ENCODE results near the gene MYO1A. TPM values are rescaled to one million over a fixed set of nuclear protein-coding genes. Genes with fewer than 3 reads are reported as not detected.

Gene MYO1A
- polyA plus RNA-seq, 1 of the 3 experiments (the other 2 are of a cell fraction): not detected

DNA sequence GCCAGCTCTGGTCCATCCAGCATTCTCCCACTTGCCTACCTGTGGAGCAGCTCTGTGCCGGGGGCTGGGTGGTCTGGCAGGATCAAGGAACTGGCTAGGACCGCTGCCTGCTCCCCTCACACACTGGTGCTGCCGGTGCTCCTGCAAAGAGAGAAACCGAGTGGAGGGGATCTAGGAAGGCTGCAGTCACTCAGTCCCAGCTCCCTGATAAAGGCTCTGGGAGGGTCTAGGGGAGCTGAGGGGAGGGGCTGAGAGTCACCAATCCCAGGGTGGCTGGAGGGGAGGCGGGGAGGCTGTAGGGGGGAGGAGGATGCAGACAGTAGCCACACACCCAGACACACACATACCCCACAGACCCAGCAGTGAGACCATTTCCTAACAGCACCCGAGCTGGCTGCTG, 33.6 kb downstream of the MYO1A start, which contains the start of gene TAC3:
TSS of gene TAC3 (minus strand) at position 182 of the 400 bp plus-strand sequence. CDS start 732 bp downstream, outside the sequence.
- H3K27ac ChIP-seq (ENCODE audit: low read depth in 2 of 2, low read length in 1 of 2): no peak within 1 kb of the TSS
- H3K36me3 ChIP-seq (replicated peaks in 1 of 2; ENCODE audit: control insufficient read depth in 1 of 2, insufficient read depth in 2 of 2, low read length in 1 of 2): no peaks in the 10 kb centered on the region
- no peak within 1 kb of the TSS for H2AFZ ChIP-seq (ENCODE audit: low read depth)
- H3K4me1 ChIP-seq (ENCODE audit: control insufficient read depth in 1 of 2, insufficient read depth in 2 of 2, low read depth in 1 of 2, low read length in 1 of 2): peaks cover 0 to 5% of the 10 kb centered on the region in 2 experiments; a peak in 1 of 4 replicates
- POLR2A ChIA-PET: interaction anchor here (1.1 kb wide), 1 partner anchor 11 kb away, joined by 3 read pairs; no protein-coding TSS in a partner anchor
- no peak within 1 kb of the TSS for H3K9ac ChIP-seq
- H3F3A ChIP-seq (replicated peaks; ENCODE audit: insufficient read depth): no peaks in the 10 kb centered on the region
- H3K4me3 ChIP-seq (ENCODE audit: low read depth in 2 of 2, low read length in 1 of 2): no peak within 1 kb of the TSS
- H3K9me3 ChIP-seq: no peaks in the 10 kb centered on the region
- CTCF ChIA-PET: interaction anchor here (0.8 to 10.1 kb wide), 10 partner anchors 11 to 95 kb away, joined by 4 to 110 read pairs (median 10); partner anchors contain the start of genes STAT6 and ZBTB39
- peak; percentile 58 for DNase-seq
- H4K20me1 ChIP-seq (ENCODE audit: insufficient read depth): no peaks in the 10 kb centered on the region
- H3K27me3 ChIP-seq (ENCODE audit: insufficient read depth): peaks cover 38% of the 10 kb centered on the region
- WGBS (ENCODE audit: low lambda C conversion rate): 52% methylated on average over 6 of the region's 6 CpGs
- H3K9me2 ChIP-seq: no peaks in the 10 kb centered on the region
- TF ChIP-seq SMC3 (IDR thresholded peaks at IDR 0.05; ENCODE audit: low read depth, low read length) (no peak), USF1 (IDR thresholded peaks at IDR 0.05; ENCODE audit: borderline replicate concordance, low read depth) (no peak)
- no peak within 1 kb of the TSS for H3K4me2 ChIP-seq
- no peaks in the 10 kb centered on the region for H3K79me2 ChIP-seq (ENCODE audit: insufficient read depth)

DNA sequence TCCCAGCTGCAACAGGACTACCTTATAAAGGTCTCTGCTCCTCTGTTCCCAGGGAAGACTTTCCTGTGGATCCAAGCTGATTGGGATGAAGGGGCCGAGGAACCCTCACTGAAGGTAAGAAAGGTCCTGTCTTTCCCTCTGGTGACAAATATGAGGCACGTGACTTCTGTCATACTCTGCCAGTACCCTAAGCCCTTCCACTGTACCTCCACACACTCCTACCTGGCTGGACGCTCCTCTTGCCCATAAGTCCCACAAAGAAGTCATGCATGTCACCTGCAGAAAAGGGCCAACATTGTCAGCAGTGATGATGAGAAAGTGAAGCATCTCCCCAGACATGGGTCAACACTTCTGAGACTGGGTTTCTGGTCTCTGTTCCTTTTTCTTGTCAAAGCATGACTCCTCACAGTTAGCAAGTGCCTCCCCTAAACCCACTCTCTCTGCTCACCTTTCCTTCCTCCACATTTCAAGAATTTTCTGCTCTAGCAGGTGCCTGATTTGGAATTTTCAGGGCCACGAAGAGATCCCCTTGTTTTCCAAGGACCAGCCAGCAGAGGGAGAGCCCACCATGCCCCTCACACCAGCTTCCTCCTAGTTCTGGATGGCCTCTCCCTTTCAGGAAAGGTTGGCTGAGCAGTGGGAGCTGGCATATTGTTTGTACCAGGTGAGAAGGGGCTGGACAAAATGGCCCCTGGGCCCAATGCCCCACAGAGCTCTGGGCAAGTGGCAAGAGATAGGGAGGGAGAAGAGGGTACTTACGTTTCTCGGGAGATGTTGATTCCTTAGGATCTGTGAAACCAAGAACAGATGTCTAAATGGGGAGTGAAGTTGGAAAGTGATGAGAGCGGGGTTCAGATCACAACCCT, 37.1 kb downstream of the MYO1A start:
- H3K27me3 ChIP-seq (ENCODE audit: insufficient read depth): peaks cover 38% of the 10 kb centered on the region
- H3K9me2 ChIP-seq: no peaks in the 10 kb centered on the region

DNA sequence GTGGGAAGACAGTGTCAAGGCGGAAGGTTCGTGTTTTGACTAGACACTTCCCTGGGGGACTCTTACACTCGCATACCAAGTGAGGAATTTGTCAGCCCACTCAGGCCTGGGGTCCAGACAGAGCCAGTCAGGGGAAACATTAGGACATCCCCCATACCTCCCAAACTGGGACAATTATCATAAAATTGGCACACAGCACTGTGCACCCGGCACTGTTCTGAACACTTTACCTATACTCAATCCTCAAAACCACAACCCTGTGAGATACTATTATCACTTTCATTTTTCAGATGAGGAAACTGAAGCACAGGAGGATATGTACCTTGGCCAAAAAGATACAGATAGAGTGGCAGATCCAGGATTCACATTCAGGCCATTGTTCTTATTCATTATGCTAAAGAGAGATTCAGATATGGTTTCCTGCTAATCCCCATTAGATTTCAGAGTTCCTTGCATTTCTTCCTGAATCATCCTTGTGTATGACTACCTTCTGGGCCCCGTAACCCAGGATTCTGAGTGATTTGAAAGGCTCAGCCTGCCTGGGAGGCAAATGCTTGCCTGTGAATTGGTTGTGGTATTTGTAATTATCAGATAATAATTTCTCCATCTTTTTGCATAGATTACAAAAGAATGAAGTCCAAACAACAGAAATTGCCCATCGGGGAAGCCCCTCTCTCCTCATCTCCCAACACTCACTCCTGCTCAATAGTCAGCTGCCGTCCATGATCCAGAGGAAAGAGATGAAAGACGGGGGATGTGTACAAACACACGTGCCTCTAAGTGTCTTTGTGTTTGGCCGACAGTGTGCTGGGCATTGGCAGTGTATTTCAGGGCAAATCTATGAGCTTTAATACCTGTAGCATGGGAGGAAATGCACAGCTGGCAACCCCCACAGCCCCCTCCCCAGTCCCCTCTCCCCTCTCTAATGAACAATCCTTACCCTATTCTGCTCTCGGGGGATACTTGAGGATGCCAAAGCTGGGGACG, 38.2 kb downstream of the MYO1A start:
- no peak for DNase-seq
- no peak overlapping the region for H3K4me3 ChIP-seq (ENCODE audit: low read depth in 2 of 2, low read length in 1 of 2)
- WGBS (ENCODE audit: low lambda C conversion rate): 68% methylated on average over 12 of the region's 12 CpGs
- peaks cover 0 to 11% of the 10 kb centered on the region in 2 experiments; a peak in 1 of 4 replicates for H3K4me1 ChIP-seq (ENCODE audit: control insufficient read depth in 1 of 2, insufficient read depth in 2 of 2, low read depth in 1 of 2, low read length in 1 of 2)
- no peak overlapping the region for H3K9ac ChIP-seq
- peaks cover 38% of the 10 kb centered on the region for H3K27me3 ChIP-seq (ENCODE audit: insufficient read depth)
- no peaks in the 10 kb centered on the region for H3K79me2 ChIP-seq (ENCODE audit: insufficient read depth)
- H3K4me2 ChIP-seq: no peak overlapping the region
- no peak overlapping the region for H2AFZ ChIP-seq (ENCODE audit: low read depth)
- no peaks in the 10 kb centered on the region for H3K9me3 ChIP-seq
- no peak overlapping the region for H3K27ac ChIP-seq (ENCODE audit: low read depth in 2 of 2, low read length in 1 of 2)
- ChIA-PET POLR2A (no interaction called here), CTCF (interaction anchor here (0.9 to 15.0 kb wide), 11 partner anchors 8 to 100 kb away, joined by 3 to 257 read pairs (median 5); partner anchors contain the start of gene STAT6)
- no peaks in the 10 kb centered on the region for H4K20me1 ChIP-seq (ENCODE audit: insufficient read depth)
- no peaks in the 10 kb centered on the region for H3K36me3 ChIP-seq (replicated peaks in 1 of 2; ENCODE audit: control insufficient read depth in 1 of 2, insufficient read depth in 2 of 2, low read length in 1 of 2)
- H3K9me2 ChIP-seq: no peaks in the 10 kb centered on the region
- H3F3A ChIP-seq (replicated peaks; ENCODE audit: insufficient read depth): no peaks in the 10 kb centered on the region
- no peak for TF ChIP-seq ZBTB33 (IDR thresholded peaks at IDR 0.05; ENCODE audit: borderline replicate concordance, low read depth)
- TF ChIP-seq RFX5 (IDR thresholded peaks at IDR 0.05; ENCODE audit: low read length): no peak
- TF ChIP-seq, protein P1, sequence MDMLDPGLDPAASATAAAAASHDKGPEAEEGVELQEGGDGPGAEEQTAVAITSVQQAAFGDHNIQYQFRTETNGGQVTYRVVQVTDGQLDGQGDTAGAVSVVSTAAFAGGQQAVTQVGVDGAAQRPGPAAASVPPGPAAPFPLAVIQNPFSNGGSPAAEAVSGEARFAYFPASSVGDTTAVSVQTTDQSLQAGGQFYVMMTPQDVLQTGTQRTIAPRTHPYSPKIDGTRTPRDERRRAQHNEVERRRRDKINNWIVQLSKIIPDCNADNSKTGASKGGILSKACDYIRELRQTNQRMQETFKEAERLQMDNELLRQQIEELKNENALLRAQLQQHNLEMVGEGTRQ (IDR thresholded peaks at IDR 0.05; ENCODE audit: borderline replicate concordance, low read depth, low read length): no peak
- no peak for TF ChIP-seq NRF1 (IDR thresholded peaks at IDR 0.05; ENCODE audit: low read depth, low read length)
- no peak for TF ChIP-seq MEF2A (IDR thresholded peaks at IDR 0.05; ENCODE audit: borderline replicate concordance, low read depth)
- TF ChIP-seq EZH2phosphoT487 (IDR thresholded peaks at IDR 0.05; ENCODE audit: borderline replicate concordance, low read depth): no peak
- TF ChIP-seq JUND (IDR thresholded peaks at IDR 0.05): no peak
- TF ChIP-seq, protein P2, sequence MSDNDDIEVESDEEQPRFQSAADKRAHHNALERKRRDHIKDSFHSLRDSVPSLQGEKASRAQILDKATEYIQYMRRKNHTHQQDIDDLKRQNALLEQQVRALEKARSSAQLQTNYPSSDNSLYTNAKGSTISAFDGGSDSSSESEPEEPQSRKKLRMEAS (IDR thresholded peaks at IDR 0.05; ENCODE audit: low read depth): no peak
- no peak for TF ChIP-seq SIN3A (IDR thresholded peaks at IDR 0.05; ENCODE audit: borderline replicate concordance, low read depth, low read length)
- no peak for TF ChIP-seq TCF12 (IDR thresholded peaks at IDR 0.05)

More for the DNA sequence above, 37.1 kb downstream of the MYO1A start:
- H3K4me3 ChIP-seq (ENCODE audit: low read depth in 2 of 2, low read length in 1 of 2): no peak overlapping the region
- no peak overlapping the region for H3K27ac ChIP-seq (ENCODE audit: low read depth in 2 of 2, low read length in 1 of 2)
- POLR2A ChIA-PET: interaction anchor here (0.6 kb wide), 1 partner anchor 49 kb away, joined by 3 read pairs; no protein-coding TSS in a partner anchor
- CTCF ChIA-PET: interaction anchor here (0.6 to 15.0 kb wide), 10 partner anchors 9 to 99 kb away, joined by 3 to 257 read pairs (median 4); partner anchors contain the start of gene STAT6
- H3F3A ChIP-seq (replicated peaks; ENCODE audit: insufficient read depth): no peaks in the 10 kb centered on the region
- H3K36me3 ChIP-seq (replicated peaks in 1 of 2; ENCODE audit: control insufficient read depth in 1 of 2, insufficient read depth in 2 of 2, low read length in 1 of 2): no peaks in the 10 kb centered on the region
- DNase-seq: no peak
- H3K4me1 ChIP-seq (ENCODE audit: control insufficient read depth in 1 of 2, insufficient read depth in 2 of 2, low read depth in 1 of 2, low read length in 1 of 2): peaks cover 0 to 8% of the 10 kb centered on the region in 2 experiments; a peak in 1 of 4 replicates
- WGBS (ENCODE audit: low lambda C conversion rate): 53% methylated on average over 7 of the region's 7 CpGs
- no peaks in the 10 kb centered on the region for H3K79me2 ChIP-seq (ENCODE audit: insufficient read depth)
- no peak overlapping the region for H2AFZ ChIP-seq (ENCODE audit: low read depth)
- no peak overlapping the region for H3K4me2 ChIP-seq
- H3K9ac ChIP-seq: no peak overlapping the region
- H4K20me1 ChIP-seq (ENCODE audit: insufficient read depth): no peaks in the 10 kb centered on the region
- TF ChIP-seq RFX5 (IDR thresholded peaks at IDR 0.05; ENCODE audit: low read length) (no peak), RAD21 (IDR thresholded peaks at IDR 0.05; ENCODE audit: low read length) (peak; percentile 56)
- no peaks in the 10 kb centered on the region for H3K9me3 ChIP-seq

Measured in SK-N-SH (cell line).